BJ (cell line): ENCODE measurements around the gene ANO2. TPM values are rescaled to one million over a fixed set of nuclear protein-coding genes. Genes with fewer than 3 reads are reported as not detected.

Source experiments
- CTCF ChIA-PET: fragments of 350-600 bp; formaldehyde crosslinking; extraction: SDS; loops from one replicate; lab custom pipeline; 2021; ENCODE audit warnings: antibody characterized with exemption, inconsistent platforms; lab: Yijun Ruan, JAX
- POLR2A ChIA-PET: fragments of 300-600 bp; sonication (Branson Sonifier 250); formaldehyde crosslinking; extraction: SDS; loops from one replicate; lab custom pipeline; 2021; ENCODE audit warnings: antibody characterized with exemption; lab: Charles Lee
- DNase-seq: peaks from one replicate; pipeline ENCODE4 v3.0.0-alpha.2; 2011; ENCODE audit warnings: low read depth
- H3K27me3 ChIP-seq: 2 replicates; pipeline ENCODE4 v1.6.0; 2011; ENCODE audit warnings: low read length; ENCODE audit not compliant: control insufficient read depth, insufficient read depth
- H3K36me3 ChIP-seq: 2 replicates; pipeline ENCODE4 v1.5.1; 2011; ENCODE audit warnings: low read length; ENCODE audit not compliant: control insufficient read depth, insufficient read depth
- H3K4me3 ChIP-seq: 2 replicates; pipeline ENCODE4 v1.5.1; 2011; ENCODE audit warnings: low read depth, mild to moderate bottlenecking, control low read depth, low read length
- polyA plus RNA-seq: library from polyadenylated mRNA; depleted of rRNA; stranded (reverse); fragments of >200 nt; gene quantifications from 2 replicates; pipeline ENCODE4 v1.2.3, GENCODE V29; 2011
- TF ChIP-seq, protein P1 (sequence below): IDR thresholded peaks from 2 replicates; pipeline ENCODE4 v1.5.1; 2011; ENCODE audit warnings: low read depth, mild to moderate bottlenecking, control low read depth, inconsistent platforms, low read length, moderate library complexity; ENCODE audit not compliant: insufficient read depth

The ANO2 gene
- polyA plus RNA-seq, 1 experiment: 0.10 TPM

- no peaks in the 10 kb centered on the region for H3K36me3 ChIP-seq
- no peak for DNase-seq
- CTCF ChIA-PET: interaction anchor here (1.4 to 1.8 kb wide), 2 partner anchors 23 kb away, joined by 3 to 5 read pairs; no protein-coding TSS in a partner anchor
- POLR2A ChIA-PET: no interaction called here
- no peaks in the 10 kb centered on the region for H3K27me3 ChIP-seq
- TF ChIP-seq, protein P1, sequence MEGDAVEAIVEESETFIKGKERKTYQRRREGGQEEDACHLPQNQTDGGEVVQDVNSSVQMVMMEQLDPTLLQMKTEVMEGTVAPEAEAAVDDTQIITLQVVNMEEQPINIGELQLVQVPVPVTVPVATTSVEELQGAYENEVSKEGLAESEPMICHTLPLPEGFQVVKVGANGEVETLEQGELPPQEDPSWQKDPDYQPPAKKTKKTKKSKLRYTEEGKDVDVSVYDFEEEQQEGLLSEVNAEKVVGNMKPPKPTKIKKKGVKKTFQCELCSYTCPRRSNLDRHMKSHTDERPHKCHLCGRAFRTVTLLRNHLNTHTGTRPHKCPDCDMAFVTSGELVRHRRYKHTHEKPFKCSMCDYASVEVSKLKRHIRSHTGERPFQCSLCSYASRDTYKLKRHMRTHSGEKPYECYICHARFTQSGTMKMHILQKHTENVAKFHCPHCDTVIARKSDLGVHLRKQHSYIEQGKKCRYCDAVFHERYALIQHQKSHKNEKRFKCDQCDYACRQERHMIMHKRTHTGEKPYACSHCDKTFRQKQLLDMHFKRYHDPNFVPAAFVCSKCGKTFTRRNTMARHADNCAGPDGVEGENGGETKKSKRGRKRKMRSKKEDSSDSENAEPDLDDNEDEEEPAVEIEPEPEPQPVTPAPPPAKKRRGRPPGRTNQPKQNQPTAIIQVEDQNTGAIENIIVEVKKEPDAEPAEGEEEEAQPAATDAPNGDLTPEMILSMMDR: no peak
- H3K4me3 ChIP-seq: no peak overlapping the region
Observed at GRCh38 chr12:5768171-5768570, 176.9 kb downstream of the ANO2 start.

DNA sequence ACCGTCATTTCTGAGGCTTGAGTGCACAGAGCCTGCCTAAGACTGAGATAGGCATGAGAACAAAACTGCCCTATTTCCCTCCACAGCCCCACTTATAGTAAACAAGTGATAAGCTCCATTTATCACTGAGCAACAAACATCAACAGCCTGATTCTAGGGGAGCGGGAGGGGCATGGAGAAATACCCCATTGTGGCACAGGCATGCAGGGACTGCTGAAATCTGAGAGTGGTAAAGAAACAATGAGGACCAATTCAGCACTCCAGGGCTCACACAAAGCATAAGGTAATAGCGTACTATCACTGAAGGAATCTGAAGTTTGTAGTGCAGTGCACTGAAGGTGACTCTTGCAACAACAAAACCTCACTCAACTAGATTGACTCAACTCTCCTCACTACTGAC lies 186.7 kb downstream of the ANO2 start:
- TF ChIP-seq, protein P1: no peak
- H3K27me3 ChIP-seq: no peaks in the 10 kb centered on the region
- POLR2A ChIA-PET: no interaction called here
- DNase-seq: no peak
- no peak overlapping the region for H3K4me3 ChIP-seq
- H3K36me3 ChIP-seq: no peaks in the 10 kb centered on the region
- CTCF ChIA-PET: interaction anchor here (3.1 kb wide), 1 partner anchor 14 kb away, joined by 22 read pairs; no protein-coding TSS in a partner anchor

GRCh38 chr12:5756338-5756842 lies 188.7 kb downstream of the ANO2 start:
- POLR2A ChIA-PET: no interaction called here

DNA sequence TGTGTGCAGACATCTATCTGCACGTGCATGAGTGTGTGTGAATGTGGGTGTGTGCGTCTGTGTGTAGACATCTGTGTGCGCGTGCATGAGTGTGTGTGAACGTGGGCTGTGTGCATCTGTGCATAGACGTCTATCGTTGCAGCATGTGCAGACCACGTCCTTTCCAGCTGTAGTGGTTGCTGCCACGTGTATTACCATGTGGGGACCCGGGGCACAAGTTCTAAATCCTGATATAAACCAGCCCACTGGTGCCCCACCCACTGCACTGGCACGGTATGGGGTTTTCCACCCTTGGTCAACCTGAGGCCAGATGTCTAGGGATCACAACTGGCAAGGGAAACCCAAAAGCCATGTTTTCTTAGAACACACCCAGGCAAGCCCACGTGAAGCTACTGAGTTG lies 197.0 kb downstream of the ANO2 start:
- no peak overlapping the region for H3K4me3 ChIP-seq
- no peak for DNase-seq
- POLR2A ChIA-PET: no interaction called here
- 0 out of 2 replicates have a peak, but pooled peaks cover 2% of the 10 kb centered on the region for H3K27me3 ChIP-seq
- no peaks in the 10 kb centered on the region for H3K36me3 ChIP-seq
- CTCF ChIA-PET: interaction anchor here (2.1 kb wide), 1 partner anchor 320 kb away, joined by 5 read pairs; no protein-coding TSS in a partner anchor
- TF ChIP-seq, protein P1: no peak

More at GRCh38 chr12:5756338-5756842, 188.7 kb downstream of the ANO2 start:
- H3K27me3 ChIP-seq: no peaks in the 10 kb centered on the region
- no peak for DNase-seq
- H3K4me3 ChIP-seq: no peak overlapping the region
- CTCF ChIA-PET: interaction anchor here (1.3 to 3.1 kb wide), 2 partner anchors 10 to 12 kb away, joined by 3 to 22 read pairs; no protein-coding TSS in a partner anchor
- TF ChIP-seq, protein P1: no peak
- H3K36me3 ChIP-seq: no peaks in the 10 kb centered on the region

DNA sequence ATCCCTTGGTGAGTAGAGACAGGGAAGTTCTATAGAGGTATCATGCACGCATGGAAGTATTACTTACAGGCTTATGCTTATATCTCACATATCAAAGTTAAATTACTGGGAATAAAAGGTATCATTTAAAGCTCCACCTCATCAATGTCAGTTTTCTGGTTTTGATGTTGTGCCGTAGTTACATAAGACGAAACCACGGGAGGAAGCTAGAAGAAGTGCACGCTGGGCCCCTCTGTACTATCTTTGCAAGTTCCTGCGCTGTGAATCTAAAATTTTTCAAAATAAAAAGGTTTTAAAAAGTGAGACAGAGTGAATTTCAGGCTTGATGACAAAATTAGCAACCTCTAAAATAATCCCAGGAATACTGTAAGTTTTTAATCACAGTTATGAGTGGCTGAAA lies 198.1 kb downstream of the ANO2 start:
- Histone ChIP-seq H3K36me3 (no peaks in the 10 kb centered on the region), H3K27me3 (0 out of 2 replicates have a peak, but pooled peaks cover 2% of the 10 kb centered on the region), H3K4me3 (no peak overlapping the region)
- ChIA-PET POLR2A (no interaction called here), CTCF (interaction anchor here (0.7 to 4.7 kb wide), 9 partner anchors 14 to 294 kb away, joined by 3 to 80 read pairs (median 4); no protein-coding TSS in a partner anchor)
- TF ChIP-seq, protein P1: no peak
- DNase-seq: no peak
